B cell (primary cell): Measurements from ENCODE around the gene NPPB. TPM values are rescaled to one million over a fixed set of nuclear protein-coding genes. Genes with fewer than 3 reads are reported as not detected.

ENCODE experiments used
- ATAC-seq: fragments of 200-7000 bp; cut with Tn5 transposase; one replicate; pipeline ENCODE4 v1.10.0; 2021; ENCODE audit warnings: low read depth, mild to moderate bottlenecking, moderate number of reproducible peaks, moderate library complexity
- CTCF ChIA-PET: fragments of 350-600 bp; sonication (Branson Sonifier 250); formaldehyde crosslinking; loops from one replicate; lab custom pipeline; 2021; ENCODE audit warnings: antibody characterized with exemption, inconsistent platforms; lab: Charles Lee
- POLR2A ChIA-PET: fragments of 350-600 bp; sonication (Branson Sonifier 250); formaldehyde crosslinking; loops from one replicate; lab custom pipeline; 2021; ENCODE audit warnings: antibody characterized with exemption; lab: Charles Lee
- DNase-seq: peaks from one replicate; pipeline ENCODE4 v3.0.0; 2013
- H2AFZ ChIP-seq: 2 replicates; pipeline ENCODE4 v1.6.1; 2012; ENCODE audit warnings: mild to moderate bottlenecking, low read depth, low read length; ENCODE audit not compliant: insufficient read depth, poor library complexity, severe bottlenecking
- H3K27ac ChIP-seq, 2 donors: 1 replicate in 1 of 2; 2 replicates in 1 of 2; pipeline ENCODE4 v1.5.1; 2012 to 2013; ENCODE audit warnings: low read length in 2 of 2, mild to moderate bottlenecking in 2 of 2, moderate library complexity in 1 of 2
- H3K27me3 ChIP-seq, 4 experiments: fragments of 200-600 bp in 1 of 4; sonication (generic) in 1 of 4; replicated peaks in 1 of 4; 1 replicate in 2 of 4; 2 replicates in 2 of 4; pipeline versions ENCODE4 v1.6.1 to v1.7.0; 2013 to 2016; ENCODE audit warnings: low read length in 3 of 4, mild to moderate bottlenecking in 2 of 4, mixed read lengths in 1 of 4, moderate library complexity in 1 of 4; ENCODE audit not compliant: insufficient read depth in 4 of 4, control insufficient read depth in 3 of 4; ENCODE audit errors: control extremely low read depth in 1 of 4
- H3K36me3 ChIP-seq, 2 experiments: replicated peaks in 1 of 2; 1 replicate in 1 of 2; 2 replicates in 1 of 2; pipeline versions ENCODE4 v1.6.1 to v1.7.1; 2013; ENCODE audit warnings: low read length in 1 of 2; ENCODE audit not compliant: insufficient read depth in 2 of 2, control insufficient read depth in 1 of 2; ENCODE audit errors: control extremely low read depth in 1 of 2, extremely low read depth in 1 of 2
- H3K4me1 ChIP-seq, 2 donors: fragments of 200-600 bp in 1 of 2; sonication (generic) in 1 of 2; 1 replicate in 1 of 2; 2 replicates in 1 of 2; pipeline versions ENCODE4 v1.5.1 to v1.6.1; 2013 to 2017; ENCODE audit warnings: low read length in 2 of 2; ENCODE audit not compliant: control insufficient read depth in 2 of 2, insufficient read depth in 2 of 2
- H3K4me2 ChIP-seq: replicated peaks from 2 replicates; pipeline ENCODE3; 2012; ENCODE audit warnings: mild to moderate bottlenecking, low read depth, low read length; ENCODE audit not compliant: poor library complexity, severe bottlenecking
- H3K4me3 ChIP-seq, 5 experiments: fragments of 200-600 bp in 1 of 5; sonication (generic) in 1 of 5; 1 replicate in 3 of 5; 2 replicates in 2 of 5; pipeline versions ENCODE4 v1.5.1 to v1.7.0; 2011 to 2016; ENCODE audit warnings: low read length in 4 of 5, mild to moderate bottlenecking in 4 of 5, low read depth in 2 of 5, control low read depth in 1 of 5, moderate library complexity in 1 of 5; ENCODE audit not compliant: insufficient read depth in 1 of 5; ENCODE audit errors: control extremely low read depth in 1 of 5, extremely low read depth in 1 of 5
- H3K79me2 ChIP-seq: fragments of 200-600 bp; sonication (generic); one replicate; pipeline ENCODE4 v1.6.0; 2016; ENCODE audit warnings: low read length; ENCODE audit not compliant: control insufficient read depth, insufficient read depth
- H3K9ac ChIP-seq: fragments of 200-600 bp; sonication (generic); 2 replicates; pipeline ENCODE4 v1.6.1; 2017; ENCODE audit warnings: mild to moderate bottlenecking, low read length, moderate library complexity
- H3K9me3 ChIP-seq, 3 donors: one replicate each; pipeline versions ENCODE4 v1.6.1 to v1.7.1; 2013; ENCODE audit warnings: low read length in 2 of 3; ENCODE audit not compliant: control insufficient read depth in 2 of 3, insufficient read depth in 1 of 3; ENCODE audit errors: control extremely low read depth in 1 of 3
- H4K20me1 ChIP-seq: 2 replicates; pipeline ENCODE4 v1.6.0; 2012; ENCODE audit warnings: mild to moderate bottlenecking, low read length; ENCODE audit not compliant: insufficient read depth, control insufficient read depth, poor library complexity, severe bottlenecking
- H3K27ac Mint-ChIP-seq: one replicate; pipeline ENCODE4 v1.8.0; 2021; ENCODE audit warnings: mixed read lengths
- H3K27me3 Mint-ChIP-seq: one replicate; pipeline ENCODE4 v1.8.0; 2021; ENCODE audit warnings: mixed read lengths
- H3K4me1 Mint-ChIP-seq: one replicate; pipeline ENCODE4 v1.8.0; 2021; ENCODE audit warnings: mixed read lengths
- H3K4me3 Mint-ChIP-seq: one replicate; pipeline ENCODE4 v1.8.0; 2021; ENCODE audit warnings: mixed read lengths
- H3K9me3 Mint-ChIP-seq: one replicate; pipeline ENCODE4 v1.8.0; 2022; ENCODE audit warnings: mixed read lengths; ENCODE audit not compliant: insufficient read depth
- CTCF ChIP-seq: fragments of 200-600 bp; IDR thresholded peaks from one replicate; pipeline ENCODE4 v1.8.0; 2022; ENCODE audit warnings: antibody characterized with exemption, mild to moderate bottlenecking
- EZH2 ChIP-seq: IDR thresholded peaks from 2 replicates; pipeline ENCODE4 v1.6.1; 2012; ENCODE audit warnings: borderline replicate concordance, low read depth, mild to moderate bottlenecking, moderate library complexity, low read length; ENCODE audit not compliant: insufficient read depth, poor library complexity, severe bottlenecking
- WGBS: methylation state at CpG from one replicate; pipeline ENCODE4 v1.1.5; 2013; ENCODE audit warnings: missing lambda C conversion rate; ENCODE audit not compliant: insufficient coverage; 5-methylcytosine and 5-hydroxymethylcytosine counted together
- intact Hi-C: fragments of 100-400 bp; cut with micrococcal nuclease; formaldehyde crosslinking; loops from one replicate; pipeline ENCODE4 v1.10.0; 2022
- polyA plus RNA-seq: library from polyadenylated mRNA; depleted of rRNA; stranded (reverse); fragments of >200 nt; gene quantifications from 2 replicates; pipeline ENCODE4 v1.2.3, GENCODE V29; 2012
- total RNA-seq, 2 donors: library from RNA; stranded (reverse); fragments of 120-200 nt in 1 of 2; gene quantifications; 1 replicate in 1 of 2; 2 replicates in 1 of 2; pipeline versions ENCODE4 v1.2.3 to v1.2.4, GENCODE V29; 2013 to 2022

The NPPB gene
- total and polyA plus RNA-seq, 2 donors (not counting 1 experiment from before 2014, with no cell fraction given) = not detected

GRCh38 chr1:11858968-11859871 is 475 bp upstream of the NPPB start:
- Histone ChIP-seq H3K79me2 (no peaks in the 10 kb centered on the region), H3K9ac (no peak overlapping the region), H3K9me3 (peaks cover 0 to 16% (median 0%) of the 10 kb centered on the region in 3 donors), H3K27me3 (peaks cover 0 to 66% (median 17%) of the 10 kb centered on the region in 4 experiments), H4K20me1 (no peaks in the 10 kb centered on the region), H3K4me3 (no peak overlapping the region), H3K36me3 (no peaks in the 10 kb centered on the region), H3K27ac (no peak overlapping the region), H3K4me2 (peak overlapping the region; percentile 26), H2AFZ (no peak overlapping the region), H3K4me1 (peaks cover 0 to 10% of the 10 kb centered on the region in 2 donors)
- TF ChIP-seq CTCF (peak; percentile 6), EZH2 (no peak)
- DNase-seq (peak; percentile 76), ATAC-seq (peak; percentile 77)
- intact Hi-C loops = loop anchor here (2.0 kb wide), 1 partner anchor 14 kb away; no protein-coding TSS in a partner anchor
- ChIA-PET CTCF (no interaction called here), POLR2A (interaction anchor here (0.6 kb wide), 1 partner anchor 49 kb away, joined by 3 read pairs; no protein-coding TSS in a partner anchor)
- H3K9me3 Mint-ChIP-seq = no peaks in the 10 kb centered on the region
- no peak overlapping the region for H3K27ac Mint-ChIP-seq
- no peaks in the 10 kb centered on the region for H3K4me1 Mint-ChIP-seq
- peaks cover 42% of the 10 kb centered on the region for H3K27me3 Mint-ChIP-seq
- 11% methylated on average over 52 of the region's 53 CpGs for WGBS
- H3K4me3 Mint-ChIP-seq = no peak overlapping the region

GRCh38 chr1:11858158-11858557 is 587 bp downstream of the NPPB start:
- Histone ChIP-seq H3K79me2 (no peaks in the 10 kb centered on the region), H3K4me1 (peaks cover 0 to 10% of the 10 kb centered on the region in 2 donors), H4K20me1 (no peaks in the 10 kb centered on the region), H3K4me3 (no peak overlapping the region), H3K27me3 (peaks cover 0 to 66% (median 17%) of the 10 kb centered on the region in 4 experiments), H2AFZ (no peak overlapping the region), H3K9me3 (peaks cover 0 to 16% (median 0%) of the 10 kb centered on the region in 3 donors), H3K9ac (no peak overlapping the region), H3K27ac (no peak overlapping the region), H3K4me2 (no peak overlapping the region), H3K36me3 (no peaks in the 10 kb centered on the region)
- Mint-ChIP-seq H3K4me3 (no peak overlapping the region), H3K27me3 (peaks cover 40% of the 10 kb centered on the region), H3K9me3 (no peaks in the 10 kb centered on the region), H3K4me1 (no peaks in the 10 kb centered on the region), H3K27ac (no peak overlapping the region)
- DNase-seq (no peak), ATAC-seq (no peak)
- 86% methylated on average over 14 of the region's 14 CpGs for WGBS
- intact Hi-C loops = loop anchor here (2.0 kb wide), 1 partner anchor 13 kb away; no protein-coding TSS in a partner anchor
- no peak for TF ChIP-seq CTCF
- TF ChIP-seq EZH2 = no peak
- ChIA-PET CTCF (no interaction called here), POLR2A (interaction anchor here (0.6 kb wide), 1 partner anchor 50 kb away, joined by 3 read pairs; no protein-coding TSS in a partner anchor)
